Natural killer cell (primary cell): ENCODE measurements around the gene CCNL2. TPM values are rescaled to one million over a fixed set of nuclear protein-coding genes. Genes with fewer than 3 reads are reported as not detected.

Experiments
- ATAC-seq, 3 donors: fragments of 150-1000 bp in 2 of 3; fragments of 200-7000 bp in 1 of 3; cut with Tn5 transposase; 1 replicate in 1 of 3; 2 replicates in 2 of 3; pipeline ENCODE4 v1.10.0; 2021; ENCODE audit warnings: mild to moderate bottlenecking in 2 of 3, moderate library complexity in 2 of 3
- DNase-seq, 2 donors: peaks; one replicate each; pipeline versions ENCODE4 v3.0.0 to v3.0.0-alpha.2; 2013 to 2021; ENCODE audit warnings: mixed read lengths in 1 of 2
- H3K27ac ChIP-seq: one replicate; pipeline ENCODE4 v1.5.1; 2013; ENCODE audit warnings: mild to moderate bottlenecking, low read length
- H3K27me3 ChIP-seq: one replicate; pipeline ENCODE4 v1.6.1; 2013; ENCODE audit warnings: low read length; ENCODE audit not compliant: control insufficient read depth, insufficient read depth
- H3K36me3 ChIP-seq: one replicate; pipeline ENCODE4 v1.6.1; 2013; ENCODE audit warnings: low read length; ENCODE audit not compliant: control insufficient read depth, insufficient read depth
- H3K4me1 ChIP-seq: one replicate; pipeline ENCODE4 v1.6.1; 2013; ENCODE audit warnings: low read length; ENCODE audit not compliant: control insufficient read depth, insufficient read depth
- H3K4me3 ChIP-seq: one replicate; pipeline ENCODE4 v1.5.1; 2013; ENCODE audit warnings: low read length
- H3K9me3 ChIP-seq: one replicate; pipeline ENCODE4 v1.6.1; 2013; ENCODE audit warnings: low read length; ENCODE audit not compliant: control insufficient read depth, insufficient read depth
- H3K27ac Mint-ChIP-seq, 2 donors: one replicate each; pipeline ENCODE4 v1.8.0; 2022; ENCODE audit warnings: mild to moderate bottlenecking in 2 of 2, mixed read lengths in 2 of 2, moderate library complexity in 1 of 2
- H3K27me3 Mint-ChIP-seq, 2 donors: one replicate each; pipeline ENCODE4 v1.8.0; 2022; ENCODE audit warnings: low read depth in 2 of 2, mixed read lengths in 2 of 2
- H3K36me3 Mint-ChIP-seq: one replicate; pipeline ENCODE4 v1.8.0; 2022; ENCODE audit warnings: mixed read lengths
- H3K4me1 Mint-ChIP-seq, 2 donors: one replicate each; pipeline ENCODE4 v1.8.0; 2022; ENCODE audit warnings: mixed read lengths in 2 of 2
- H3K4me3 Mint-ChIP-seq: one replicate; pipeline ENCODE4 v1.8.0; 2022; ENCODE audit warnings: mild to moderate bottlenecking, moderate library complexity, mixed read lengths
- H3K9me3 Mint-ChIP-seq, 2 donors: one replicate each; pipeline ENCODE4 v1.8.0; 2022; ENCODE audit warnings: mixed read lengths in 2 of 2
- WGBS: methylation state at CpG from one replicate; pipeline ENCODE4 v1.1.7; 2013; ENCODE audit warnings: missing lambda C conversion rate; ENCODE audit not compliant: insufficient coverage; 5-methylcytosine and 5-hydroxymethylcytosine counted together
- intact Hi-C: fragments of 100-400 bp; cut with micrococcal nuclease; formaldehyde crosslinking; loops from one replicate; pipeline ENCODE4 v1.14.2; 2022
- total RNA-seq, 4 donors: library from RNA; stranded (reverse); fragments of 120-200 nt in 1 of 4; gene quantifications; one replicate each; pipeline versions ENCODE4 v1.2.3 to v1.2.4, GENCODE V29; 2013 to 2022
- TF ChIP-seq, protein P1 (sequence below): fragments of 200-600 bp; IDR thresholded peaks from one replicate; pipeline ENCODE4 v1.8.0; 2022; ENCODE audit warnings: antibody characterized with exemption

Gene CCNL2
- total RNA-seq, 3 donors from 2014 or later (not counting 1 experiment from before 2014, with no cell fraction given): 253 to 281 (median 274) TPM

DNA sequence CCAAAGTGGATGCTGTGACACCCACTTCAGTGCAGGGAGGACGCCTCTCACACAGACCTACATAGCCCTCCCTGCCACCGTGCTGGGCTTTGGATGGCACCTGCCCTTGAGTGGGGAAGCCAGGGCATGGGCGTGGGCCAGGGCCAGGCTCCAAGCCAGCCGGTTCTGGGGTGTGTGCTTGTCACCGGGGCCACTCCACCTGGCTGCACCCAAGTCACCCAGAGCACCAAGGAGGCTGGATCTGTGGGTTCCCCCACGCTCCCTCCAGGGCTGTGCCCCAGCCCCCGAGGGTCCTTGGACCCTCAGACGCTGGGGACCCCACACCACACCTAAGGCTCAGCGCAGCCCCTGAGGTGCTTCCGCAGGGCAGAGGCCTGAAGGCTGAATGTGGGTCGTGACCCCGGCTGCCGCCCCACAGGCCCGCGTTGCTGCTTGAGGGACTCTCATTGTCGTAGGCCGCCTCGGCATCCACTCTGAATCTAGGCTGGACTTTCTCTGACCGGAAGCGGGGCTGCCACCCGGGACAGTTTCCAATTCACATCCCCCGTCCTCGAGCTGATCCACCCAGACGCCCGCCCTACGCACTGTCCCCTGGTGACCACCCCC, 42.2 kb downstream of the CCNL2 start:
- intact Hi-C loops: no loop called here
- Mint-ChIP-seq H3K9me3 (no peaks in the 10 kb centered on the region), H3K27me3 (peaks cover 12 to 20% of the 10 kb centered on the region in 2 donors), H3K4me1 (peaks cover 0 to 26% of the 10 kb centered on the region in 2 donors), H3K27ac (no peak overlapping the region), H3K4me3 (no peak overlapping the region), H3K36me3 (no peaks in the 10 kb centered on the region)
- ATAC-seq (no peak), DNase-seq (no peak)
- no peak overlapping the region for H3K4me3 ChIP-seq
- WGBS: 76% methylated on average over 26 of the region's 26 CpGs
- peaks cover 39% of the 10 kb centered on the region for H3K27me3 ChIP-seq
- H3K36me3 ChIP-seq: no peaks in the 10 kb centered on the region
- H3K9me3 ChIP-seq: no peaks in the 10 kb centered on the region
- peaks cover 31% of the 10 kb centered on the region for H3K4me1 ChIP-seq
- H3K27ac ChIP-seq: no peak overlapping the region
- TF ChIP-seq, protein P1, sequence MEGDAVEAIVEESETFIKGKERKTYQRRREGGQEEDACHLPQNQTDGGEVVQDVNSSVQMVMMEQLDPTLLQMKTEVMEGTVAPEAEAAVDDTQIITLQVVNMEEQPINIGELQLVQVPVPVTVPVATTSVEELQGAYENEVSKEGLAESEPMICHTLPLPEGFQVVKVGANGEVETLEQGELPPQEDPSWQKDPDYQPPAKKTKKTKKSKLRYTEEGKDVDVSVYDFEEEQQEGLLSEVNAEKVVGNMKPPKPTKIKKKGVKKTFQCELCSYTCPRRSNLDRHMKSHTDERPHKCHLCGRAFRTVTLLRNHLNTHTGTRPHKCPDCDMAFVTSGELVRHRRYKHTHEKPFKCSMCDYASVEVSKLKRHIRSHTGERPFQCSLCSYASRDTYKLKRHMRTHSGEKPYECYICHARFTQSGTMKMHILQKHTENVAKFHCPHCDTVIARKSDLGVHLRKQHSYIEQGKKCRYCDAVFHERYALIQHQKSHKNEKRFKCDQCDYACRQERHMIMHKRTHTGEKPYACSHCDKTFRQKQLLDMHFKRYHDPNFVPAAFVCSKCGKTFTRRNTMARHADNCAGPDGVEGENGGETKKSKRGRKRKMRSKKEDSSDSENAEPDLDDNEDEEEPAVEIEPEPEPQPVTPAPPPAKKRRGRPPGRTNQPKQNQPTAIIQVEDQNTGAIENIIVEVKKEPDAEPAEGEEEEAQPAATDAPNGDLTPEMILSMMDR: no peak

DNA sequence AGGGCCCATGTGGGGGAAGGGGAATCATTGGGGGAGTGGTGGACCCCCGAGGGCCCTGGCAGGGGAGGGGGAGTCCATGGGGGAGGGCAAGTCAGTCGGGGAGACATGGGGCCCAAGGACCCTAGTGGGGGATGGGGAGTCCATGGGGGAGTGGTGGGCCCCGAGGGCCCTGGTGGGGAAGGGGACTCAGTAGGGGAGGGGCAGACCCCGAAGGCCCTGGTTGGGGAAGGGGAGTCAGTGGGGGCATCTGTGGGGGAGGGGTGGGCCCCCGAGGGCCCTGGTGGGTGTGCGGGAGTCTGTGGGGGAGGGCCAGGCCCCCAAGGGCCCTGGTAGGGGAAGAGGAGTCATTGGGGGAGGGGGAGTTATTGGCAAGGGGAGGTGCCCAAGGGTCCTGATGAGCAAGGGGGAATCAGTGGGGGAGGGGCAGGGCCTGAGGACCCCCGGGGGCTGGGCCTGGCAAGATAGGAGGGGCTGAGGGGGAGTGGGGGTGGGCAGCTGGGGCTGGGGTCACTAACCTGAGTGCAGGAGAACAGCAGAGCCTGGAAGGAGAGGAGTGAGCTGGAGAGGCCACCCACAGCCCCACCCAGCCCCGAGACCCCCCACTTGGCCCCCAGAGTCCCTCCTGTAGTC, 42.9 kb downstream of the CCNL2 start:
- no peak for DNase-seq
- no peak for ATAC-seq
- Histone ChIP-seq H3K4me3 (no peak overlapping the region), H3K4me1 (peaks cover 37% of the 10 kb centered on the region), H3K36me3 (no peaks in the 10 kb centered on the region), H3K9me3 (no peaks in the 10 kb centered on the region), H3K27ac (no peak overlapping the region), H3K27me3 (peaks cover 41% of the 10 kb centered on the region)
- H3K27ac Mint-ChIP-seq: no peak overlapping the region
- intact Hi-C loops: no loop called here
- TF ChIP-seq, protein P1: no peak
- H3K4me1 Mint-ChIP-seq: peaks cover 0 to 26% of the 10 kb centered on the region in 2 donors
- no peak overlapping the region for H3K4me3 Mint-ChIP-seq
- no peaks in the 10 kb centered on the region for H3K9me3 Mint-ChIP-seq
- no peaks in the 10 kb centered on the region for H3K36me3 Mint-ChIP-seq
- 52% methylated on average over 7 of the region's 8 CpGs for WGBS
- H3K27me3 Mint-ChIP-seq: peaks cover 12 to 20% of the 10 kb centered on the region in 2 donors

DNA sequence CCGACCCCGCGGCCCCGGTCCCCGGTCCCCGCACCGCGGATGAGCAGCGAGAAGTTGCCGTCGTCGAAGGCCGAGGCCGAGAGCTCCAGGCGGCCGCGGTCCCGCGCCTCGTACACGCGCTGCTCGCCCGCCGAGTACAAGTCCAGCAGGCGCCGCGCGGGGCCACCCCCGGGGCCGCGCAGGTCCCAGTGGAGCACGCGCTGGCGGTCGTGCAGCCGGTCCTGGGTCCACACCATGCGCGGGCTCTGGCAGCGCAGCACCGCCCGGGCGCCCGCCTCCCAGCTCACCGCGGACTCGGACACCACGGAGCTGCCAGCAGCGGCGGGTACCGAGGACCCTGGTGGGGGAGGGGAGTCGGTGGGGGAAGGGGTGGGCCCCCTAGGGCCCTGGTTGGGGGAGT, 43.7 kb downstream of the CCNL2 start:
- H3K27me3 Mint-ChIP-seq: peaks cover 6 to 14% of the 10 kb centered on the region in 2 donors
- H3K36me3 Mint-ChIP-seq: no peaks in the 10 kb centered on the region
- H3K4me3 ChIP-seq: no peak overlapping the region
- H3K9me3 Mint-ChIP-seq: no peaks in the 10 kb centered on the region
- H3K27me3 ChIP-seq: peaks cover 39% of the 10 kb centered on the region
- TF ChIP-seq, protein P1: no peak
- H3K9me3 ChIP-seq: no peaks in the 10 kb centered on the region
- WGBS: 3% methylated on average over 52 of the region's 52 CpGs
- no peak overlapping the region for H3K27ac Mint-ChIP-seq
- ATAC-seq (peak in 2 of 3 donors; percentile 48 to 60), DNase-seq (no peak)
- intact Hi-C loops: loop anchor here (2.0 kb wide), 1 partner anchor 19 kb away; the partner anchor contains the start of gene AURKAIP1
- H3K27ac ChIP-seq: no peak overlapping the region
- H3K36me3 ChIP-seq: no peaks in the 10 kb centered on the region
- peaks cover 38% of the 10 kb centered on the region for H3K4me1 ChIP-seq
- H3K4me3 Mint-ChIP-seq: no peak overlapping the region
- peaks cover 0 to 26% of the 10 kb centered on the region in 2 donors for H3K4me1 Mint-ChIP-seq
